Karpas-422 (cell line): ENCODE results near the gene SNTG2. TPM values are rescaled to one million over a fixed set of nuclear protein-coding genes. Genes with fewer than 3 reads are reported as not detected.
"Not testable (repeated sequence)": the region's sequence is repeated elsewhere in the genome, so short reads cannot be mapped to it uniquely, and the experiment has no call there.

ENCODE experiments used
- DNase-seq: peaks from one replicate; pipeline ENCODE4 v3.0.0-alpha.2; 2015
- H2AFZ ChIP-seq: fragments of 200-600 bp; sonication (generic); 2 replicates; pipeline ENCODE4 v1.6.1; 2014; ENCODE audit warnings: antibody characterized with exemption, low read length, mixed read lengths
- H3K27ac ChIP-seq: fragments of 200-600 bp; sonication (generic); 2 replicates; pipeline ENCODE4 v1.5.1; 2014; ENCODE audit warnings: mild to moderate bottlenecking, low read length, moderate library complexity
- H3K27me3 ChIP-seq: fragments of 200-600 bp; sonication (generic); 2 replicates; pipeline ENCODE4 v1.6.1; 2014; ENCODE audit warnings: low read length, mixed read lengths
- H3K36me3 ChIP-seq: fragments of 200-600 bp; sonication (generic); 2 replicates; pipeline ENCODE4 v1.6.1; 2014; ENCODE audit warnings: low read length, mixed read lengths; ENCODE audit not compliant: insufficient read depth
- H3K4me1 ChIP-seq: fragments of 200-600 bp; sonication (generic); 2 replicates; pipeline ENCODE4 v1.6.1; 2014; ENCODE audit warnings: mild to moderate bottlenecking, low read length, mixed read lengths
- H3K4me2 ChIP-seq: fragments of 200-600 bp; sonication (generic); 2 replicates; pipeline ENCODE4 v1.6.1; 2014; ENCODE audit warnings: low read length, low read depth, mild to moderate bottlenecking; ENCODE audit not compliant: poor library complexity, severe bottlenecking
- H3K4me3 ChIP-seq: fragments of 200-600 bp; sonication (generic); 2 replicates; pipeline ENCODE4 v1.5.1; 2014; ENCODE audit warnings: mild to moderate bottlenecking, antibody characterized with exemption, low read length, mixed read lengths
- H3K79me2 ChIP-seq: fragments of 200-600 bp; sonication (generic); 2 replicates; pipeline ENCODE4 v1.6.1; 2014; ENCODE audit warnings: mild to moderate bottlenecking, low read length, mixed read lengths
- H3K9ac ChIP-seq: fragments of 200-600 bp; sonication (generic); 2 replicates; pipeline ENCODE4 v1.6.0; 2014; ENCODE audit warnings: low read length
- H3K9me2 ChIP-seq: fragments of 200-600 bp; sonication (generic), shearing (Covaris generic); replicated peaks from 2 replicates; pipeline ENCODE4 v1.6.0; 2014; ENCODE audit warnings: mild to moderate bottlenecking, low read length, moderate library complexity; ENCODE audit not compliant: insufficient read depth
- H3K9me3 ChIP-seq: fragments of 300-700, 200-600 bp; sonication (generic); 2 replicates; pipeline ENCODE4 v1.6.1; 2014; ENCODE audit warnings: low read length, mixed read lengths
- H4K20me1 ChIP-seq: fragments of 200-600 bp; sonication (generic); 2 replicates; pipeline ENCODE4 v1.6.1; 2014; ENCODE audit warnings: mild to moderate bottlenecking, antibody characterized with exemption, low read length, low read depth; ENCODE audit not compliant: insufficient read depth
- total RNA-seq: library from RNA; depleted of rRNA; stranded (reverse); fragments of >200 nt; shearing (Covaris generic); gene quantifications from 2 replicates; pipeline ENCODE4 v1.2.3, GENCODE V29; 2014; ENCODE audit warnings: low replicate concordance

SNTG2 gene
- total RNA-seq, 1 experiment from 2014 or later = not detected

DNA sequence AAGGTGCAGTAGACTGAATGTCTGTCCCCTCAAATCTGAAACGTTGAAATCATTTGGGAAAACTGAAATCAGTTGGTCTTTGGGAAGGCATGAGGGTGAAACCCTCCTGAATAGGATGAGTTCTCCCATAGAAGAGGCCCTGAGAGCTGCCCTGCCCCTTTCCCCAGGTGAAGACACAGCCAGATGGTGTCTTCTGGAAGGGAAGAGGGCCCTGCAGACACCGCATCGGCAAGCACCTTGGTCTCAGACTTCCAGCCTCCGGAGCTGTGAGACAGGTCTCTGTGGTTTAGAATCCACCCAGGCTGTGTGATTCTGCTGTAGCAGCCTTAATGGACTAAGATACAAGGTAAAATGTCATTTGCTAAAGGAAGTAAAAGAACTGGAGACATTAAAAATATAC, 42.1 kb upstream of the SNTG2 start:
- Histone ChIP-seq H3K9ac (no peak overlapping the region), H3K9me3 (peaks cover 19% of the 10 kb centered on the region), H3K27ac (peak overlapping the region; percentile 93), H3K36me3 (peaks cover 4% of the 10 kb centered on the region; the same call in 1 of the 2 replicates), H3K4me3 (peak overlapping the region; percentile 36), H3K9me2 (no peaks in the 10 kb centered on the region), H2AFZ (no peak overlapping the region), H3K27me3 (no peaks in the 10 kb centered on the region), H4K20me1 (no peaks in the 10 kb centered on the region), H3K79me2 (no peaks in the 10 kb centered on the region), H3K4me1 (peaks cover 13% of the 10 kb centered on the region), H3K4me2 (peak overlapping the region; percentile 27)
- DNase-seq = no peak

- not testable (repeated sequence) for H3K4me2 ChIP-seq, H3K27me3 ChIP-seq, H3K4me1 ChIP-seq, H3K9ac ChIP-seq, H3K36me3 ChIP-seq, H4K20me1 ChIP-seq, H3K79me2 ChIP-seq, H3K9me2 ChIP-seq
- peak; percentile 86 for DNase-seq
- Histone ChIP-seq H3K4me3 (peak overlapping the region; percentile 7; the same call in 1 of the 2 replicates), H3K27ac (peak overlapping the region; percentile 94), H2AFZ (peak overlapping the region; percentile 56; the same call in 1 of the 2 replicates), H3K9me3 (peaks cover 19% of the 10 kb centered on the region)
Observed at GRCh38 chr2:909764-910379, 40.8 kb upstream of the SNTG2 start.

DNA sequence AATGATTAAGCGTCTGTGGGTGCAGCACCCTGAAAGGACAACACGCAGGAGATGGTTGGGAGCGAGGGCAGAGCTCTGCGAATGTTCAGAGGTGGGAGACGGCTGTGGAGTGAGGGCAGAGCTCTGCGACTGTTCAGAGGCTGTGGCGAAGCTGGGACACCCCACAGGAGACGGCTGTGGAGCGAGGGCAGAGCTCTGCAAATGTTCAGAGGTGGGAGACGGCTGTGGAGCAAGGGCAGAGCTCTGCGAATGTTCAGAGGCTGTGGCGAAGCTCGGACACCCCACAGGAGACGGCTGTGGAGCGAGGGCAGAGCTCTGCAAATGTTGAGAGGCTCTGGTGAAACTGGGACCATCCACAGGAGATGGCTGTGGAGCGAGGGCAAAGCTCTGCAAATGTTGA, 40.0 kb upstream of the SNTG2 start:
- Histone ChIP-seq H3K9me3 (peaks cover 19% of the 10 kb centered on the region), H4K20me1 (no peaks in the 10 kb centered on the region), H3K79me2 (no peaks in the 10 kb centered on the region), H3K4me1 (peaks cover 7% of the 10 kb centered on the region), H3K4me3 (peak overlapping the region; percentile 7), H3K27me3 (no peaks in the 10 kb centered on the region), H3K4me2 (no peak overlapping the region), H3K9ac (no peak overlapping the region), H3K36me3 (peaks cover 4% of the 10 kb centered on the region; the same call in 1 of the 2 replicates), H2AFZ (no peak overlapping the region), H3K27ac (peak overlapping the region; percentile 94), H3K9me2 (no peaks in the 10 kb centered on the region)
- no peak for DNase-seq

DNA sequence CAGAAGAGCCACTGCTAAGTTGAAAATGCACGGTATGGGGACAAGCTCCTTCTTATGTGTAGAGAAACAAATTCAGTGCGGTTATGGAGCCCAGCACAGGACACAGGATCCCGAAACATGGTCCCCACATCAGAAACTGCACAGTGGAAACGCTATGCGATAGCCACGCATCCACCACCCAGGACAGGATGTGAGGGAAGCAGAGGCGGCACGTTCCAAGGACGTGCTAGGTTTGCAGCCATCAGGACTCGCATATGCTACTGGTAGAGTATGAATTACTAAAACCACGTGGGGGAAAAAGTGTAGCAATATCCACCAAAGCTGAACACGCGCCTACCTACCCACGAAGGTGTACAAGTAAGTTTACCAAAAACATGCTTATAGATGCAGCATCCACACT, 34.7 kb upstream of the SNTG2 start:
- Histone ChIP-seq H3K36me3 (peaks cover 4% of the 10 kb centered on the region; the same call in 1 of the 2 replicates), H3K4me2 (no peak overlapping the region), H3K9me3 (peaks cover 10% of the 10 kb centered on the region), H3K79me2 (no peaks in the 10 kb centered on the region), H3K9ac (no peak overlapping the region), H4K20me1 (no peaks in the 10 kb centered on the region), H3K27me3 (no peaks in the 10 kb centered on the region), H3K9me2 (no peaks in the 10 kb centered on the region), H3K4me1 (no peaks in the 10 kb centered on the region), H3K4me3 (no peak overlapping the region), H2AFZ (no peak overlapping the region), H3K27ac (no peak overlapping the region)
- no peak for DNase-seq

DNA sequence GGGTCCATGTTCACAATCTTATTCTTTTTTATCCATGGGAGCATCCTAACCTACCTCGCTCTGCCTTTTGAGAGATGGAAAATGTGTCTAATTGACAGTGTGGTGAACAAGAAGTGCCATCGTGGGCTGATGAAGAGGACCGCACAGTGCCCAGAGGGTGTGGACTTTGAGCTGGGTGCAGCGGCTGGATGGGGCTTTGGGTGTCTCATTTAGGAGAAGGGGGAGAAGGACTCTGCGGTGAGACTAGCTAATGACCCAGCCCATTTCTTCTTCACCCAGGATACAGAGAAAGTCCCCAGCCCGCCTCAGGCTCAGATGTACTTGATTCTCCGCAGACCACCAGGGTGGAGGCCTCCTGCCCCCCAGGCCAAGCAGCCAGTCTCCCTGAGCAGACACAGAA, 33.7 kb upstream of the SNTG2 start:
- Histone ChIP-seq H3K9me3 (peaks cover under 1% of the 10 kb centered on the region; the same call in 1 of the 2 replicates), H3K9ac (no peak overlapping the region), H3K27ac (no peak overlapping the region), H4K20me1 (no peaks in the 10 kb centered on the region), H3K4me3 (no peak overlapping the region), H3K9me2 (no peaks in the 10 kb centered on the region), H2AFZ (no peak overlapping the region), H3K4me1 (no peaks in the 10 kb centered on the region), H3K27me3 (no peaks in the 10 kb centered on the region), H3K79me2 (no peaks in the 10 kb centered on the region), H3K4me2 (no peak overlapping the region), H3K36me3 (no peaks in the 10 kb centered on the region)
- no peak for DNase-seq

DNA sequence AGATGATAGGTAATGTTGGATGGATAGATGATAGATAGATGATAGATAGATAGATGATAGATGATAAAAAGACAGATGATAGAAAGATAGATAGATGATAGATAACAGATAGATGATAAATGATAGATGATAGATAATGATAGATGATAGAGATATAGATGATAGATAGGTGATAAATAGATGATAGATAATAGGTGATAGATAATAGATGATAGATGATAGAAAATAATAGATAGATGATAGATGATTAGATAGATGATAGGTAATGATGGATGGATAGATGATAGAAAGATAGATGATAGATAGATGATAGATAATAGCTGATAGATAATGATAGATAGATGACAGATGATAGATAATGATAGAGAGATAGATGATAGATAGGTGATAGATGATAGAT, 31.0 kb upstream of the SNTG2 start:
- no peaks in the 10 kb centered on the region for H3K79me2 ChIP-seq
- H3K9ac ChIP-seq = no peak overlapping the region
- H3K4me3 ChIP-seq = no peak overlapping the region
- no peak for DNase-seq
- H3K4me1 ChIP-seq = no peaks in the 10 kb centered on the region
- H2AFZ ChIP-seq = no peak overlapping the region
- no peak overlapping the region for H3K27ac ChIP-seq
- H3K4me2 ChIP-seq = no peak overlapping the region
- no peaks in the 10 kb centered on the region for H3K9me2 ChIP-seq
- no peaks in the 10 kb centered on the region for H3K9me3 ChIP-seq
- H3K36me3 ChIP-seq = no peaks in the 10 kb centered on the region
- no peaks in the 10 kb centered on the region for H3K27me3 ChIP-seq
- H4K20me1 ChIP-seq = no peaks in the 10 kb centered on the region

DNA sequence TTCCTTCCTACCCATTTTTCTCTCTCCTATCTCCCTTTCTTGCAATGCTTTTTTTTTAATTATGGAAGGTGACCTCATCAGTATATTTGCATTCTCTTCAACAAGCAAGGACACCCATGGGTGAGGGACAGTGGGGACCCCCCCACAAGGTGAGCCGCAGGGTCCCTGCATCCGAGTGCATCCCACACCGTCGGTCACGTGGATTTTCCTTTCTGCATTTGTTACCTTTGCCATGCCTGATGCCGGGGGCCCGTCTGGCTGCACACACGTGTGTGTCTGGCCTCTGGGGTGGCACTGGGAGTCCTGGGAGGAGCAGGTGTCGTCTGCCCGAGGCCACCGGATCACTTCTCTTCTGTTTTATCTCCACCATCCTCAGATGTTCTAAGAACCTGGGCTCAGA, 30.1 kb upstream of the SNTG2 start:
- no peak overlapping the region for H3K9ac ChIP-seq
- H3K79me2 ChIP-seq = no peaks in the 10 kb centered on the region
- H3K4me1 ChIP-seq = no peaks in the 10 kb centered on the region
- no peaks in the 10 kb centered on the region for H3K9me2 ChIP-seq
- H3K4me3 ChIP-seq = no peak overlapping the region
- DNase-seq = no peak
- no peak overlapping the region for H3K27ac ChIP-seq
- H3K4me2 ChIP-seq = no peak overlapping the region
- no peaks in the 10 kb centered on the region for H4K20me1 ChIP-seq
- no peaks in the 10 kb centered on the region for H3K27me3 ChIP-seq
- no peaks in the 10 kb centered on the region for H3K9me3 ChIP-seq
- no peaks in the 10 kb centered on the region for H3K36me3 ChIP-seq
- H2AFZ ChIP-seq = no peak overlapping the region

- H4K20me1 ChIP-seq = no peaks in the 10 kb centered on the region
- H3K9ac ChIP-seq = no peak overlapping the region
- no peak overlapping the region for H3K4me2 ChIP-seq
- H3K9me3 ChIP-seq = no peaks in the 10 kb centered on the region
- no peak overlapping the region for H3K27ac ChIP-seq
- no peak for DNase-seq
- H3K36me3 ChIP-seq = no peaks in the 10 kb centered on the region
- no peak overlapping the region for H3K4me3 ChIP-seq
- no peaks in the 10 kb centered on the region for H3K27me3 ChIP-seq
- H2AFZ ChIP-seq = no peak overlapping the region
- H3K9me2 ChIP-seq = no peaks in the 10 kb centered on the region
- no peaks in the 10 kb centered on the region for H3K4me1 ChIP-seq
- no peaks in the 10 kb centered on the region for H3K79me2 ChIP-seq
Observed at GRCh38 chr2:920999-921398, 29.6 kb upstream of the SNTG2 start.
